AG04450 (cell line): ENCODE measurements around the gene CNN3. TPM values are rescaled to one million over a fixed set of nuclear protein-coding genes. Genes with fewer than 3 reads are reported as not detected.
A peak's percentile ranks its signal among the peaks of the same experiment; 100 is the strongest.
"Not testable (repeated sequence)": the region's sequence is repeated elsewhere in the genome, so short reads cannot be mapped to it uniquely, and the experiment has no call there.

Experiments
- CTCF ChIA-PET: fragments of 300-600, 350-600 bp; formaldehyde crosslinking; extraction: SDS; loops from one replicate; lab custom pipeline; 2022; ENCODE audit warnings: antibody characterized with exemption, inconsistent platforms; lab: Charles Lee
- POLR2A ChIA-PET: fragments of 350-600 bp; formaldehyde crosslinking; extraction: SDS; loops from one replicate; lab custom pipeline; 2021; ENCODE audit warnings: antibody characterized with exemption, inconsistent platforms; lab: Yijun Ruan, JAX
- DNase-seq: peaks from one replicate; pipeline ENCODE4 v3.0.0-alpha.2; 2011; ENCODE audit warnings: low read depth, low spot score
- H3K27ac ChIP-seq: one replicate; pipeline ENCODE4 v1.5.1; 2012; ENCODE audit warnings: low read depth, low read length, control low read depth
- H3K27me3 ChIP-seq: one replicate; pipeline ENCODE4 v1.6.0; 2012; ENCODE audit warnings: low read length; ENCODE audit not compliant: control insufficient read depth, insufficient read depth
- H3K4me3 ChIP-seq: 2 replicates; pipeline ENCODE4 v1.5.1; 2011; ENCODE audit warnings: mild to moderate bottlenecking, low read depth, low read length, control low read depth
- H3K9me3 ChIP-seq: 2 replicates; pipeline ENCODE4 v1.5.1; 2012; ENCODE audit warnings: low read length; ENCODE audit not compliant: control insufficient read depth, insufficient read depth
- CTCF ChIP-seq: IDR thresholded peaks from 2 replicates; pipeline ENCODE4 v1.5.1; 2011; ENCODE audit warnings: low read depth, low read length, control low read depth, inconsistent platforms
- polyA plus RNA-seq: library from polyadenylated mRNA; depleted of rRNA; stranded (reverse); fragments of >200 nt; gene quantifications from 2 replicates; pipeline ENCODE4 v1.2.3, GENCODE V29; 2011

CNN3 gene
- polyA plus RNA-seq, 1 experiment, result 438 TPM

- no peaks in the 10 kb centered on the region for H3K9me3 ChIP-seq
- peak overlapping the region; percentile 71 for H3K27ac ChIP-seq
- no peak overlapping the region for H3K4me3 ChIP-seq
- H3K27me3 ChIP-seq, result no peaks in the 10 kb centered on the region
- ChIA-PET CTCF (interaction anchor here (1.5 to 1.9 kb wide), 2 partner anchors 93 to 96 kb away, joined by 4 to 8 read pairs; no protein-coding TSS in a partner anchor), POLR2A (interaction anchor here (0.7 to 1.3 kb wide), 2 partner anchors 16 to 20 kb away, joined by 3 to 4 read pairs; partner anchors contain the start of gene CNN3)
- TF ChIP-seq CTCF, result no peak
- DNase-seq, result no peak
Measured at GRCh38 chr1:94947437-94947836, 20.5 kb upstream of the CNN3 start.

GRCh38 chr1:94946886-94947285, 20.0 kb upstream of the CNN3 start:
- no peak for DNase-seq
- Histone ChIP-seq H3K27me3 (no peaks in the 10 kb centered on the region), H3K9me3 (no peaks in the 10 kb centered on the region), H3K4me3 (no peak overlapping the region), H3K27ac (no peak overlapping the region)
- ChIA-PET CTCF (interaction anchor here (1.2 to 2.1 kb wide), 3 partner anchors 93 to 97 kb away, joined by 4 to 8 read pairs (median 7); no protein-coding TSS in a partner anchor), POLR2A (interaction anchor here (1.3 kb wide), 1 partner anchor 20 kb away, joined by 4 read pairs; the partner anchor contains the start of gene CNN3)
- no peak for TF ChIP-seq CTCF

GRCh38 chr1:94942171-94943128, 15.5 kb upstream of the CNN3 start:
- Histone ChIP-seq H3K9me3 (no peaks in the 10 kb centered on the region), H3K27me3 (no peaks in the 10 kb centered on the region), H3K27ac (no peak overlapping the region), H3K4me3 (no peak overlapping the region)
- TF ChIP-seq CTCF, result no peak
- ChIA-PET CTCF (no interaction called here), POLR2A (no interaction called here)
- no peak for DNase-seq

- not testable (repeated sequence) for H3K4me3 ChIP-seq, H3K9me3 ChIP-seq, H3K27me3 ChIP-seq, H3K27ac ChIP-seq, DNase-seq
- CTCF ChIA-PET, result interaction anchor here (0.7 kb wide), 1 partner anchor 99 kb away, joined by 5 read pairs; no protein-coding TSS in a partner anchor
- POLR2A ChIA-PET, result interaction anchor here (0.7 kb wide), 1 partner anchor 82 kb away, joined by 3 read pairs; no protein-coding TSS in a partner anchor
Measured at GRCh38 chr1:94941480-94941879, 14.6 kb upstream of the CNN3 start.

- Histone ChIP-seq H3K27ac (no peak overlapping the region), H3K4me3 (no peak overlapping the region), H3K27me3 (no peaks in the 10 kb centered on the region), H3K9me3 (no peaks in the 10 kb centered on the region)
- DNase-seq, result no peak
- POLR2A ChIA-PET, result no interaction called here
- CTCF ChIA-PET, result interaction anchor here (0.6 to 2.6 kb wide), 4 partner anchors 34 to 102 kb away, joined by 3 to 14 read pairs (median 4); no protein-coding TSS in a partner anchor
- TF ChIP-seq CTCF, result no peak
Measured at GRCh38 chr1:94940738-94941137, 13.8 kb upstream of the CNN3 start.
